Neural cell (in vitro differentiated cells): ENCODE data around the gene C1R. TPM values are rescaled to one million over a fixed set of nuclear protein-coding genes. Genes with fewer than 3 reads are reported as not detected.
A peak's percentile ranks its signal among the peaks of the same experiment; 100 is the strongest.

Source experiments
- H2AFZ ChIP-seq: fragments of 200-600, 300-800 bp; sonication (generic), shearing (Covaris generic); 2 replicates; pipeline ENCODE4 v1.6.0; 2014; ENCODE audit warnings: low read depth, mild to moderate bottlenecking, antibody characterized with exemption, low read length, moderate library complexity
- H3F3A ChIP-seq: fragments of 200-600 bp; shearing (Covaris generic); 2 replicates; pipeline ENCODE4 v1.6.1; 2016; ENCODE audit warnings: mild to moderate bottlenecking, moderate library complexity, mixed read lengths, antibody characterized with exemption, low read length; ENCODE audit not compliant: insufficient read depth, poor library complexity, severe bottlenecking
- H3K27ac ChIP-seq: fragments of 200-600, 300-800 bp; sonication (generic), shearing (Covaris generic); 2 replicates; pipeline ENCODE4 v1.5.1; 2014; ENCODE audit warnings: mild to moderate bottlenecking, low read length, moderate library complexity
- H3K27me3 ChIP-seq: fragments of 300-800, 200-600 bp; sonication (generic), shearing (Covaris generic); 2 replicates; pipeline ENCODE4 v1.6.0; 2014; ENCODE audit warnings: mild to moderate bottlenecking, low read depth, low read length, moderate library complexity; ENCODE audit not compliant: insufficient read depth
- H3K36me3 ChIP-seq: fragments of 300-800, 200-600 bp; sonication (generic), shearing (Covaris generic); 2 replicates; pipeline ENCODE4 v1.5.1; 2014; ENCODE audit warnings: mild to moderate bottlenecking, antibody characterized with exemption, low read length, moderate library complexity; ENCODE audit not compliant: insufficient read depth
- H3K4me2 ChIP-seq: fragments of 300-800, 200-600 bp; sonication (generic), shearing (Covaris generic); 2 replicates; pipeline ENCODE4 v1.6.0; 2014; ENCODE audit warnings: mild to moderate bottlenecking, low read length
- H3K4me3 ChIP-seq: fragments of 300-800, 200-600 bp; sonication (generic), shearing (Covaris generic); 2 replicates; pipeline ENCODE4 v1.5.1; 2014; ENCODE audit warnings: mild to moderate bottlenecking, low read length, moderate library complexity
- H3K79me2 ChIP-seq: fragments of 200-600 bp; shearing (Covaris generic); replicated peaks from 2 replicates; pipeline ENCODE4 v1.6.0; 2014; ENCODE audit warnings: mild to moderate bottlenecking, low read length, moderate library complexity; ENCODE audit not compliant: insufficient read depth
- H3K9ac ChIP-seq: fragments of 300-800, 200-600 bp; sonication (generic), shearing (Covaris generic); 2 replicates; pipeline ENCODE4 v1.6.1; 2016; ENCODE audit warnings: mild to moderate bottlenecking, low read length, mixed read lengths
- H3K9me2 ChIP-seq: fragments of 200-600 bp; shearing (Covaris generic); 2 replicates; pipeline ENCODE4 v1.6.1; 2016; ENCODE audit warnings: mild to moderate bottlenecking, low read length, mixed read lengths; ENCODE audit not compliant: insufficient read depth
- H3K9me3 ChIP-seq: fragments of 200-600, 300-800 bp; sonication (generic), shearing (Covaris generic); 2 replicates; pipeline ENCODE4 v1.6.1; 2016; ENCODE audit warnings: mild to moderate bottlenecking, mixed run types, low read length, moderate library complexity, mixed read lengths
- H4K20me1 ChIP-seq: fragments of 200-600 bp; shearing (Covaris generic); 2 replicates; pipeline ENCODE4 v1.6.1; 2016; ENCODE audit warnings: mild to moderate bottlenecking, mixed run types; ENCODE audit not compliant: insufficient read depth
- EP300 ChIP-seq: fragments of 450-650 bp; conservative IDR thresholded peaks from 2 replicates; pipeline ENCODE4 v1.6.1; 2014; ENCODE audit warnings: antibody characterized with exemption, mild to moderate bottlenecking, moderate library complexity; ENCODE audit not compliant: poor library complexity, severe bottlenecking
- EZH2 ChIP-seq: fragments of 200-600, 300-800 bp; shearing (Covaris generic), sonication (generic); IDR thresholded peaks from 2 replicates; pipeline ENCODE4 v1.6.1; 2014; ENCODE audit warnings: antibody characterized with exemption, low read length, borderline replicate concordance, mild to moderate bottlenecking; ENCODE audit not compliant: insufficient read depth, poor library complexity, severe bottlenecking
- MXI1 ChIP-seq: fragments of 450-650 bp; conservative IDR thresholded peaks from 2 replicates; pipeline ENCODE4 v1.6.1; 2014; ENCODE audit warnings: antibody characterized with exemption, mild to moderate bottlenecking; ENCODE audit not compliant: poor library complexity, severe bottlenecking
- POLR2AphosphoS5 ChIP-seq: IDR thresholded peaks from 2 replicates; pipeline ENCODE4 v1.6.1; 2012
- RAD21 ChIP-seq: fragments of 450-650 bp; conservative IDR thresholded peaks from 2 replicates; pipeline ENCODE4 v1.6.1; 2014; ENCODE audit warnings: antibody characterized with exemption, mild to moderate bottlenecking, moderate library complexity
- SMC3 ChIP-seq: fragments of 450-650 bp; conservative IDR thresholded peaks from 2 replicates; pipeline ENCODE4 v1.6.1; 2014; ENCODE audit warnings: antibody characterized with exemption, mild to moderate bottlenecking, moderate library complexity; ENCODE audit not compliant: poor library complexity
- TAF1 ChIP-seq: IDR thresholded peaks from 2 replicates; pipeline ENCODE4 v1.6.1; 2012; ENCODE audit warnings: low read depth
- polyA plus RNA-seq: library from polyadenylated mRNA; depleted of rRNA; stranded (reverse); fragments of >200 nt; gene quantifications from 2 replicates; pipeline ENCODE4 v1.2.3, GENCODE V29; 2014
- TF ChIP-seq, protein P1 (sequence below): IDR thresholded peaks from 2 replicates; pipeline ENCODE4 v1.6.1; 2012; ENCODE audit warnings: borderline replicate concordance
- TF ChIP-seq, protein P2 (sequence below): fragments of 450-650 bp; IDR thresholded peaks from 2 replicates; pipeline ENCODE4 v1.5.1; 2014; ENCODE audit warnings: antibody characterized with exemption, mild to moderate bottlenecking, moderate library complexity; ENCODE audit not compliant: poor library complexity, severe bottlenecking

C1R gene
- polyA plus RNA-seq, 1 donor from 2014 or later, result 1.7 TPM

DNA sequence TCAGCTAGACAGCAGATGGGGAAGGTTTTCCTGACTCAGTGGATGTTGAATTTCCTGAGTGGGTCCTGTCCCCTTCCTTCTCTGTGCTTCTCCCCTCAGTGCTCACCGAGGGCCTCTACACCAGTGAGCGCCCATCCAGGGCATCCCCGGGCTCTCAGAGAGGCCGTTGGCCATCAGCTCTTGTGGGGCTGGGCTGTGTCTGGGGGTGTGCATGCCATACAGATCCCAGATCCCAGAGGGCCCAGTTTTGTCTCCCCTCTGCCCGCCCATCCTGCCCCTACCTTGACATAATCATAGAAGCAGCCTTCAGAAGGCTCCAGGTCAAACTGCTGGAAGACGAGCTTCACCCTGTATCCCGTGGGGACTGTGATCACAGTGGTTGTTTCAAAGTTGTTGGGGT, 1.1 kb downstream of the C1R start:
- TF ChIP-seq SMC3, result no peak
- TF ChIP-seq, protein P1, sequence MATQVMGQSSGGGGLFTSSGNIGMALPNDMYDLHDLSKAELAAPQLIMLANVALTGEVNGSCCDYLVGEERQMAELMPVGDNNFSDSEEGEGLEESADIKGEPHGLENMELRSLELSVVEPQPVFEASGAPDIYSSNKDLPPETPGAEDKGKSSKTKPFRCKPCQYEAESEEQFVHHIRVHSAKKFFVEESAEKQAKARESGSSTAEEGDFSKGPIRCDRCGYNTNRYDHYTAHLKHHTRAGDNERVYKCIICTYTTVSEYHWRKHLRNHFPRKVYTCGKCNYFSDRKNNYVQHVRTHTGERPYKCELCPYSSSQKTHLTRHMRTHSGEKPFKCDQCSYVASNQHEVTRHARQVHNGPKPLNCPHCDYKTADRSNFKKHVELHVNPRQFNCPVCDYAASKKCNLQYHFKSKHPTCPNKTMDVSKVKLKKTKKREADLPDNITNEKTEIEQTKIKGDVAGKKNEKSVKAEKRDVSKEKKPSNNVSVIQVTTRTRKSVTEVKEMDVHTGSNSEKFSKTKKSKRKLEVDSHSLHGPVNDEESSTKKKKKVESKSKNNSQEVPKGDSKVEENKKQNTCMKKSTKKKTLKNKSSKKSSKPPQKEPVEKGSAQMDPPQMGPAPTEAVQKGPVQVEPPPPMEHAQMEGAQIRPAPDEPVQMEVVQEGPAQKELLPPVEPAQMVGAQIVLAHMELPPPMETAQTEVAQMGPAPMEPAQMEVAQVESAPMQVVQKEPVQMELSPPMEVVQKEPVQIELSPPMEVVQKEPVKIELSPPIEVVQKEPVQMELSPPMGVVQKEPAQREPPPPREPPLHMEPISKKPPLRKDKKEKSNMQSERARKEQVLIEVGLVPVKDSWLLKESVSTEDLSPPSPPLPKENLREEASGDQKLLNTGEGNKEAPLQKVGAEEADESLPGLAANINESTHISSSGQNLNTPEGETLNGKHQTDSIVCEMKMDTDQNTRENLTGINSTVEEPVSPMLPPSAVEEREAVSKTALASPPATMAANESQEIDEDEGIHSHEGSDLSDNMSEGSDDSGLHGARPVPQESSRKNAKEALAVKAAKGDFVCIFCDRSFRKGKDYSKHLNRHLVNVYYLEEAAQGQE, result no peak
- no peak for TF ChIP-seq RAD21
- TF ChIP-seq POLR2AphosphoS5, result no peak
- no peak for TF ChIP-seq MXI1
- TF ChIP-seq EP300, result no peak
- TF ChIP-seq EZH2, result no peak
- TF ChIP-seq, protein P2, sequence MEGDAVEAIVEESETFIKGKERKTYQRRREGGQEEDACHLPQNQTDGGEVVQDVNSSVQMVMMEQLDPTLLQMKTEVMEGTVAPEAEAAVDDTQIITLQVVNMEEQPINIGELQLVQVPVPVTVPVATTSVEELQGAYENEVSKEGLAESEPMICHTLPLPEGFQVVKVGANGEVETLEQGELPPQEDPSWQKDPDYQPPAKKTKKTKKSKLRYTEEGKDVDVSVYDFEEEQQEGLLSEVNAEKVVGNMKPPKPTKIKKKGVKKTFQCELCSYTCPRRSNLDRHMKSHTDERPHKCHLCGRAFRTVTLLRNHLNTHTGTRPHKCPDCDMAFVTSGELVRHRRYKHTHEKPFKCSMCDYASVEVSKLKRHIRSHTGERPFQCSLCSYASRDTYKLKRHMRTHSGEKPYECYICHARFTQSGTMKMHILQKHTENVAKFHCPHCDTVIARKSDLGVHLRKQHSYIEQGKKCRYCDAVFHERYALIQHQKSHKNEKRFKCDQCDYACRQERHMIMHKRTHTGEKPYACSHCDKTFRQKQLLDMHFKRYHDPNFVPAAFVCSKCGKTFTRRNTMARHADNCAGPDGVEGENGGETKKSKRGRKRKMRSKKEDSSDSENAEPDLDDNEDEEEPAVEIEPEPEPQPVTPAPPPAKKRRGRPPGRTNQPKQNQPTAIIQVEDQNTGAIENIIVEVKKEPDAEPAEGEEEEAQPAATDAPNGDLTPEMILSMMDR, result no peak
- Histone ChIP-seq H3K27ac (peak overlapping the region; percentile 20), H3K4me2 (no peak overlapping the region), H3F3A (no peaks in the 10 kb centered on the region), H3K9ac (no peak overlapping the region), H4K20me1 (no peaks in the 10 kb centered on the region), H2AFZ (no peak overlapping the region), H3K4me3 (no peak overlapping the region), H3K9me3 (no peaks in the 10 kb centered on the region), H3K79me2 (no peaks in the 10 kb centered on the region), H3K36me3 (no peaks in the 10 kb centered on the region), H3K9me2 (no peaks in the 10 kb centered on the region), H3K27me3 (no peaks in the 10 kb centered on the region)

DNA sequence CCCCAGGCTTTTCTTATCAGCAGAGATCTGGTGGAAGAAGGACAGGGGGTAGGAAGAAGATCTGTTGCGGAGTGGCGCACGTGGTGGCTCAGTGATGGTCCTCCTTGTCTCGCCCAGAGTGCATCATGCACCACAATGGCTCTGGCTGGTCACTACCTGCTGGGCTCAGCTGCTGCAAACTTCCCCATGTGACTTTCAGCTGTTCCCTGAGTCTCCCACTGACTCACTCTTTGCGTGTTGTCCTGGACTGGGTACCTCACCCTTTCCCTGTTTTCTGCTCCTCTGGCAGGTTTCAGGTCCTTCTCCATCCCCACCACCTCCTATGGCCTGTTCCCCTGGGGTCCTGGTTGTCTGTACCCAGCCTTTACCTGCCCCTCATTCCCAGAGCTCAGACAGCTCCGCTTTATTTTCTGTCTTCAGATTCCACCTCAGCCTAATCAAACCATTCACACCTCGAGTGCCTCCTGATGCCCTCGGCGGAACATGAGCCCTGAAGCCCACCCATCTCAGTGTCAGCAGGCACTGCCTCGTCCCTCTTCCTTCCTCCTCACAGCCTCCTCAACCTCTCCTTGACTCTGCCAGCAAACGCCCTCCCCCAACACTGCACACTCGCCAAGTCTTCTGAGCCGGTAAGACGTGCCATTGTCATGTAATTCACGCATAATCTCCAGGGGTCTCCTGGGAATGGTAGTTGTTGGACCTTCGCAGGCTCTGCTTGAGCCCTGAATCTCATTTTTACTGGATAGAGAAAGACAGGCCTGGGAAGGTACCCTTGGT, 1.8 kb downstream of the C1R start:
- H3K4me2 ChIP-seq, result no peak overlapping the region
- no peaks in the 10 kb centered on the region for H3K79me2 ChIP-seq
- H3F3A ChIP-seq, result no peaks in the 10 kb centered on the region
- H3K36me3 ChIP-seq, result no peaks in the 10 kb centered on the region
- no peaks in the 10 kb centered on the region for H3K9me2 ChIP-seq
- TF ChIP-seq MXI1, result no peak
- TF ChIP-seq EP300, result no peak
- TF ChIP-seq, protein P1, result no peak
- TF ChIP-seq TAF1, result no peak
- TF ChIP-seq, protein P2, result no peak
- no peak for TF ChIP-seq RAD21
- no peak for TF ChIP-seq SMC3
- TF ChIP-seq EZH2, result no peak
- no peak for TF ChIP-seq POLR2AphosphoS5
- no peaks in the 10 kb centered on the region for H3K27me3 ChIP-seq
- peak overlapping the region; percentile 18 for H3K4me3 ChIP-seq
- no peak overlapping the region for H2AFZ ChIP-seq
- H4K20me1 ChIP-seq, result no peaks in the 10 kb centered on the region
- peak overlapping the region; percentile 16 for H3K9ac ChIP-seq
- no peaks in the 10 kb centered on the region for H3K9me3 ChIP-seq
- H3K27ac ChIP-seq, result peak overlapping the region; percentile 20
